Measurements from ENCODE around the gene IL1R1.

IL1R1 gene

DNA sequence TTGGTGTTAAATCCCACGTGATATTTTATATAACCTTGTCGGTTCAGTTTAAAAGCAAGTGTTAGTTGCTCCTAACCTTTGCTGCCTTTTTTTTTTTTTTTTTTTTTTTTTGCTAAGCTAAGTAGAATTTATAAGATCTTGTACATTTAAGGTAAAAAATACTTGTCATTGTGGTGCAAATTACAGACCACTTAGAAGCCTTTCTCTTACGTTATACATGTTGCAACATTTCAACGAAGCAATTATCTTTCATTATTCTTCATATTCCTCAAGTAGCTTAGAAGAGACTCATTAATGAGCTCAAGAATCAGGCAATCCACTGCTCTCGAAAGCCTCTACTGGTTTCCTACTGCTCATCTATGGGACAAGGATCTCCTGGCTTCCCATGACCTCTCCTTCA is 29.4 kb downstream of the IL1R1 start:
- no peak for DNase-seq (ENCODE audit: low read depth)

DNA sequence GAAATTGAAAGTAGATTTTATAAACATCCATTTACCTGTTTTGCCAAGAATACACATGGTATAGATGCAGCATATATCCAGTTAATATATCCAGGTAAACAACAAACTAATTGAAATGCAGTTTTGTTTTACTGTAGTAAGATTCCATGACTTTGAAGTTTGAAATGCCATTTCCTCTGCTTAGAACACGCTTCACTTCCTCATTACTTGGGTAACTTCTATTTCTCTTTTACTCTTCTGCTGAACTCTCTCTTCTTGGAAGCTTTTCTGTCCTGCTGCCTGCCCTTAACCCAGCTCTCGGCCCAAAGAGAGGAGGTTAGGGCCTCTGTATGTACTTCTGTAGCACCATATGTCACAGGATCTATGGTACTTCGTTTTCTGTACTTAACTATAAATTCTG is 30.2 kb downstream of the IL1R1 start:
- no peak for DNase-seq (ENCODE audit: low read depth)

DNA sequence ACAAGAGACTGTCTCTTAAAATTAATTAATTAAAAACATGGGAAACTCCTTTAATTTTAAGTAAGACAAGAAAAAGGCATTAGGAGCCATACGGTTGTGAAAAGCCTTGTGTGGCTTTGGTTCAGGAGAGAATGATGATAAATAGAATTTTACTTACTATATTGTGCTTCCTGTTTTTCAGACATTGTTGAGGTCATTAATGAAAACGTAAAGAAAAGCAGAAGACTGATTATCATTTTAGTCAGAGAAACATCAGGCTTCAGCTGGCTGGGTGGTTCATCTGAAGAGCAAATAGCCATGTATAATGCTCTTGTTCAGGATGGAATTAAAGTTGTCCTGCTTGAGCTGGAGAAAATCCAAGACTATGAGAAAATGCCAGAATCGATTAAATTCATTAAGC is 33.6 kb downstream of the IL1R1 start:
- no peak for DNase-seq (ENCODE audit: low read depth)

GRCh38 chr2:102177814-102178478 is 35.4 kb downstream of the IL1R1 start:
- no peak for DNase-seq (ENCODE audit: low read depth)

DNA sequence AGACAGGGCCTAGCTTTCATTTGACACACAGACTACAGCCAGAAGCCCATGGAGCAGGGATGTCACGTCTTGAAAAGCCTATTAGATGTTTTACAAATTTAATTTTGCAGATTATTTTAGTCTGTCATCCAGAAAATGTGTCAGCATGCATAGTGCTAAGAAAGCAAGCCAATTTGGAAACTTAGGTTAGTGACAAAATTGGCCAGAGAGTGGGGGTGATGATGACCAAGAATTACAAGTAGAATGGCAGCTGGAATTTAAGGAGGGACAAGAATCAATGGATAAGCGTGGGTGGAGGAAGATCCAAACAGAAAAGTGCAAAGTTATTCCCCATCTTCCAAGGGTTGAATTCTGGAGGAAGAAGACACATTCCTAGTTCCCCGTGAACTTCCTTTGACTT is 36.5 kb downstream of the IL1R1 start:
- DNase-seq (ENCODE audit: low read depth), result no peak

DNA sequence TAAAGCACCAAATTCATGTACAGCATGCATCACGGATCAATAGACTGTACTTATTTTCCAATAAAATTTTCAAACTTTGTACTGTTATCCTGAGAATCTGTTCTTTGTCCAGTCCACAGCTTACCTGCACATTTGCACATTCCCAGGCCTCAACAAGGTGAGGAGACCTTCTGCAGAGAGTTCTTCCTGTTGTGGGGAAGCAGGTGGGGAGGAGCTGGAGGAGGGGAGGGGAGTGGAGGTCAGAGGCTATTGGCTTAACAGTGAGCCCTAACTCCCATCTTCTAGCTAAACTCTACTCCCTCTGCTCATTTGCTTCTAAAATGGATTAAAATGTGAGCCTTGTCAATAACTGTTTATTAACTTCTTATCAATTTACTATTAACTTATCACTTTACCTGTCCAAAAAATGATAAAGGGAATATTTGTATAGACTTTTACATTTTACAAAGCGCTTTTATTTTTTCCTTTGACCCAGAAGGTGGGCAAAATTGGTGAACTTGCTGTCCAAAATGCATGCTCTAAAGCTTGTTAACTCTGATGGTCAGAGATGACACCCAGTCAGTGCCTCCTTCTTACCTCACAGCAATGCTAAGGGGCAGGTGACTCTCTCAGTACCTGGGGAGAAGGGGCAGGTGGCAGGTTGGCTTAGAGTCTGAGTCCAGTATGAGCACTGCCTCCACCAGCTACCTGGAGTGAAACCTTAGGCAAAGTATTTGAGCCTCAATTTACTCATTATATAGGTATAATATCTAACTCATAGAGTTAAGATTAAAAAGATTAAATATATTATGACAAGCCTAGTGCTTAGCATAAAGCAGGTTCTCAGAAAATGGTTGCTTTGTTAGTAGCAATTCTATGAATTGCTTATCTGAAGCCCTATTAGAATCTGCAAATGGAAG is 37.5 kb downstream of the IL1R1 start:
- DNase-seq (ENCODE audit: low read depth), result no peak

DNA sequence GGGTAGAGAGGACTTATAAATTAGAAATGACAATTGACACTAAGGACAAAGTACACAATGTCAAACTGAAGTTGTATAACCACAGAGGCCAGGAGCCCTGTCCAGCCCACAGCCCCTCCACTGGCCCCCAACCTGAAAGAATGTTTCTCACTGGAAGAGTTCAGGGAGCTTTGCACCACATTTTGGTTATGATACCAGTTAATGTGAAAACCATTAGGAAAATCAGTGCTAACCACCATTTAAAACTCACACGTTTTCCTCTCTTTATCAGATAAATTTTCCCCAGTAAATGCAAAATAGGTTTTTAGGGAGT is 38.1 kb downstream of the IL1R1 start:
- DNase-seq (ENCODE audit: low read depth), result no peak

GRCh38 chr2:102181376-102181775 is 38.8 kb downstream of the IL1R1 start:
- DNase-seq (ENCODE audit: low read depth), result no peak

- no peak for DNase-seq (ENCODE audit: low read depth)
Observed at GRCh38 chr2:102181919-102182635, 39.5 kb downstream of the IL1R1 start.

GRCh38 chr2:102184018-102184417 is 41.5 kb downstream of the IL1R1 start:
- DNase-seq (ENCODE audit: low read depth), result no peak

DNA sequence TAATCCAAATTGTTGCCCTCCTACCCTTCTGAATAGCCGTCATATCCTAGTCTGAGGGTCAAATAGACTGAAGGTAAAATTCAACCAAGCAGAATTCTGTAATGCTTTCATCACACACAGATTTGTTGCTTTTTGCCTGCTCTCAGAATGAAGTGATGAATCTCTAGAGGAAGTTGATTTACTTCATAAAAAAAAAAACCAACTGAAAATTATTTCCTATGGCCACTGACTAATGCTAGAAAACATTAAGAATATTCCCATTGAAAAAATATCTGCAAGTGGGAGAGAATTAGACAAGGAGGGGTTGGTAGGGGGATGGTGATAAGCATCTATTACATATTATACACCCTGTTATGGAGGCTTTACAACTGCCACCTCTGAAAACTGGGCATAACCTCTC is 42.0 kb downstream of the IL1R1 start:
- DNase-seq (ENCODE audit: low read depth), result no peak

GRCh38 chr2:102185347-102185746 is 42.8 kb downstream of the IL1R1 start:
- DNase-seq (ENCODE audit: low read depth), result no peak

- no peak for DNase-seq (ENCODE audit: low read depth)
Observed at GRCh38 chr2:102186791-102187495, 44.4 kb downstream of the IL1R1 start, which contains the start of gene IL1RL2. Gene IL1RL2 (plus strand): TSS chr2:102187023. CDS start chr2:102187868, 845 bp downstream.

DNA sequence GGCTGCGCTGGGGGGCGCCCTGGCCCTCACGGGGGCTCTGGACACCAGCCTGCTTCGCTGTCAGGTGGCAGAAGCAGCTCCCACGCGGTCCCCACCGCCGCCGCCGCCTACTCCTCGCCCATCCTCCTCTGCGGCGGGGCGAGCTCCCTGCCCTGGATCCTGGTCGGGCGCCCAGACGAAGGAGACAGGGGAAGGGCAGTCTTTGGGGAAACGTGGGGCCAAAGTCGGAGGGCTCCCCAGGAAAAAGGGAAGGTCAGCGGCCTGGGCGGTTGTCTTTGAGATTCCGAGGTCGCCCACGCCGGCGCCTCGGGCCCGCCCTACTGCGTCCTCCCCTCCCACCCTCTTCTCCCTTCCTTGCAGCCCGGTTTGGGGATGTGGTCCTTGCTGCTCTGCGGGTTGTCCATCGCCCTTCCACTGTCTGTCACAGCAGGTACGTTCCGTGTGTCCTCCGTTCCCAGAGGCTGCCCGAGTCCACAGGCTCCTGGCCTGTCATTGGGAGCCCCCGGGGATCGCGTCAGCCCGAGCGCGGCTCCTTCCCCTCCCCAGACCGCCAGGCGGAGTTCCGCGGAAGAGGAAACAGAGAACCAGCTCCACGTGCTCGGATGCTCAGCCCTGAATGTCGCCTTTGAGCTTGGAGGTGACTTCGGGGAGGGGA is 45.1 kb downstream of the IL1R1 start:
- peak; percentile 15 for DNase-seq (ENCODE audit: low read depth)

- DNase-seq (ENCODE audit: low read depth), result no peak
Observed at GRCh38 chr2:102190430-102191107, 48.0 kb downstream of the IL1R1 start.

GRCh38 chr2:102191501-102191900 is 49.0 kb downstream of the IL1R1 start:
- no peak for DNase-seq (ENCODE audit: low read depth)

GRCh38 chr2:102193074-102193473 is 50.5 kb downstream of the IL1R1 start:
- no peak for DNase-seq (ENCODE audit: low read depth)

DNA sequence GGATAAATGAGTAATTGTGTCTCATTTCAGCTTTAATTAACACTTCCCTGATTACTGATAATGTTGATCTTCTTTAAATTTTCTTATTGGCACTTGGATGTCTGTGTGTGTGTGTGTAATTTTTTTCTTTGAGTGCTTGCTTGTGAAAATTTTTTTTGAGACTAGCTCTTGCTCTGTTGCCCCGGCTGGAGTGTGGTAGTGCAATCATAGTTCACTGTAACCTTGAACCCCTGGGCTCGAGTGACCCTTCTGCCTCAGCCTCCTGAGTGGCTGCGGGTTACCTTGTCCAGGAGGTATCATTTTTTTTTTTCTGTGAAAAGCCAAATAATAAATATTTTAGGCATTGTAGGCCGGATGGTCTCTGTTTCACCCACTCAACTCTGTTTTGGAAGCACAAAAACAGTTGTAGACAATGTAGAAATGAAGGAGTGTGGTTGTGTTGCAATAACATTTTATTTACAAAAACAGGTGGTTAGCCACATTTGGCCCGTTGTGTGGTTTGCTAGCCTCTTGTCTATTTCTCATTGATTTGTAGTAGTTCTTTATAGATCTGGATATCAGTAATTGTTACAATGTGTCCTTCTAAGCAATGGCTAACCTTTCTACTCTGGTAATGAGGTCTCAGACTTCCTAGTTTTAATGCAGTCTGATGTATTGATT is 52.2 kb downstream of the IL1R1 start:
- DNase-seq (ENCODE audit: low read depth), result no peak

DNA sequence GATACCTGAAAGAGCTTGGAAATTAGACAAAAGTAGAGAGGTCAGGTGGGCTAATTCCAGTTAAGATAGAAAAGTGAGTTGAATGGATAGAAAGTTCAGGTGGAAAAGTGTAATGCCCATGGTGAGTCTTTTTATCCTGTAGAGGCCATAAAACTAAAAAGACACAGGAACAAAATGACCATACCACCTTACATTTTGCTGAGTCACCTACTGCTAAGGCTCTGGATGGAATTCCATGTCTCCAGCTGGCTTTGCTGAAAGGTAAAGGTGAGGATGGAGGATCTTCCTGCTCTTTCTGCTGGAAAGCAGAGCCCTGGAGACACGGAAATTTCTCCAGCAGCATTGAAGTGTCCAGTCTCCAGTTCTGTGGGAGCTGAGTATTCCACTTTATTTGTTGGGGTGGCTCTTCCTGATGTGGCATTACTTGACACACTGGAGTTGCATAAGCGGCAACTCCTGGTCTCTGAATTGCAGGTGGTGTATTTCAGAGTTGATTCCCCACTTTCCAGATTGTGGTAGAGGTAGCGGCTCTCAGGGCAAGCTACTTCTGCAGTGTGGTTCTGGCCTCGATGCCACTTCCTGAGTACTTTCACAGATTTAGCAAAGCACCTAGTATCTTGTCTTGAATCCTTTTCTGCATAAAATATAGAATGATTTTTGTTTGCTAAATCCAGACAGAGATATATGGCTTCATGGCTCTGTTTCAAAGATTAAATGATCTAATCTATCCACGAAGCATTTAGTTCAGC is 55.0 kb downstream of the IL1R1 start:
- DNase-seq (ENCODE audit: low read depth), result no peak

DNA sequence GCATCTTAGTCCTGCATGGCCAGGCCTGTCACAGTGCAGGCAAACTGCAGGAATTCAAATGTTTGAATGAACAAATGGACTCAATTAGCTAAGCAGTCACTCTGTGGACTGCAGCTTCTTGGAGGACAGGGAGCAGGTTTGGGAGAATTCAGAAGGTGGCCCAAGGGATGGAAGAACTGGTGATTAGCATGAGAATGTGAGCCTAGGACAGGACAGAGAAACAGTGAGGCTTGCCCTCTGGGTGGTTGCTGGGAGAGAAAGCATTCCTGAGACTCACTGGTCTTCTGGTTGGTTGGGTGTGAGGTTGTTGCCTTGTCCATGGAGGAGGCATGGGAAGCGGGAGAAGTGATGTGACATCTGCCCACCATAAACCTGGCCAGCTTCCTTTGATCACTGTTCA is 58.0 kb downstream of the IL1R1 start:
- DNase-seq (ENCODE audit: low read depth), result no peak
